Adrenal gland (tissue), 12 donors: ENCODE results near the gene JSRP1. TPM values are rescaled to one million over a fixed set of nuclear protein-coding genes. Genes with fewer than 3 reads are reported as not detected.

Experiments used
- DNase-seq, 7 donors: peaks; one replicate each; pipeline ENCODE4 v3.0.0-alpha.2; 2019 to 2020
- H3K27ac ChIP-seq, 5 donors: fragments of 200-600 bp; sonication (generic) in 4 of 5; 1 replicate in 3 of 5; 2 replicates in 2 of 5; pipeline versions ENCODE4 v1.5.1 to v1.8.0; 2016 to 2020; ENCODE audit warnings: mild to moderate bottlenecking in 1 of 5
- H3K27me3 ChIP-seq: fragments of 200-600 bp; 2 replicates; pipeline ENCODE4 v1.8.0; 2021
- H3K36me3 ChIP-seq, 2 donors: fragments of 200-600 bp; replicated peaks in 1 of 2; 1 replicate in 1 of 2; 2 replicates in 1 of 2; pipeline versions ENCODE4 v1.5.1 to v1.8.0; 2018 to 2022
- H3K4me1 ChIP-seq, 2 donors: fragments of 200-600 bp; replicated peaks in 1 of 2; 1 replicate in 1 of 2; 2 replicates in 1 of 2; pipeline versions ENCODE4 v1.5.1 to v1.8.0; 2018 to 2021
- H3K4me3 ChIP-seq, 4 donors: fragments of 200-600 bp; sonication (generic) in 3 of 4; one replicate each; pipeline ENCODE4 v1.5.1; 2016 to 2018
- H3K9me3 ChIP-seq, 3 donors: fragments of 200-600 bp; sonication (generic) in 1 of 3; replicated peaks in 1 of 3; 1 replicate in 2 of 3; 2 replicates in 1 of 3; pipeline versions ENCODE4 v1.5.1 to v1.8.0; 2016 to 2021
- CTCF ChIP-seq, 6 experiments: fragments of 450-650 bp in 4 of 6; fragments of 200-600 bp in 2 of 6; sonication (generic) in 1 of 6; IDR thresholded peaks; 1 replicate in 5 of 6; 2 replicates in 1 of 6; pipeline versions ENCODE4 v1.5.1 to v1.8.0; 2016 to 2021; ENCODE audit warnings: antibody characterized with exemption in 6 of 6, mild to moderate bottlenecking in 2 of 6, moderate library complexity in 1 of 6
- POLR2A ChIP-seq, 2 donors: fragments of 450-650 bp; IDR thresholded peaks; one replicate each; pipeline ENCODE4 v1.6.1; 2017; ENCODE audit warnings: antibody characterized with exemption in 2 of 2, mild to moderate bottlenecking in 2 of 2, moderate library complexity in 1 of 2
- WGBS, 4 donors: extraction: QIAGEN DNeasy Blood & Tissue Kit in 2 of 4; methylation state at CpG; one replicate each; pipeline versions ENCODE4 v1.1.5 to v1.1.7; 2013 to 2017; 5-methylcytosine and 5-hydroxymethylcytosine counted together
- intact Hi-C, 2 donors: fragments of 100-400 bp; cut with DNase I; formaldehyde crosslinking; loops; one replicate each; pipeline versions ENCODE4 v1.14.1 to v1.15.0; 2022 to 2023
- polyA plus RNA-seq, 3 donors: library from polyadenylated mRNA; stranded (reverse); fragments of 200-250 nt in 2 of 3; fragments of 350-450 nt in 1 of 3; fragmentation: Illumina TruSeq in 1 of 3; extraction: RNeasy Lipid Tissue Mini Kit (QIAGEN cat#74804) in 1 of 3; gene quantifications; one replicate each; pipeline ENCODE4 v1.2.3, GENCODE V29; 2013 to 2014
- total RNA-seq, 9 donors: library from RNA; depleted of rRNA in 4 of 9; stranded (reverse); fragments of >200 nt in 4 of 9; fragments of 120-200 nt in 1 of 9; fragmentation: NEBNext Ultra II Directional in 1 of 9; extraction: Animal tissue kit (Norgen Biotek cat#: 25700) in 1 of 9; gene quantifications; one replicate each; pipeline versions ENCODE4 v1.1.0 to v1.2.4, GENCODE V29; 2013 to 2023
- donor health status: healthy with polysubstance abuse.
- donor health status: Bipolar disorder and iron deficiency.
- donor health status: DM: yes; HTN: yes; CAD: no.
- donor health status: DM: no; HTN: no; CAD: no.
- donor health status: DM: no; HTN: no; CAD: no.
- donor health status: DM: yes; HTN: yes; CAD: no.

The JSRP1 gene
- total and polyA plus RNA-seq, 12 donors = 0.54 to 1.2 (median 0.83) TPM; not detected in 6

GRCh38 chr19:2243274-2244124 lies 12.7 kb downstream of the JSRP1 start:
- intact Hi-C loops = no loop called here
- no peak for DNase-seq
- H3K4me1 ChIP-seq = peaks cover 12 to 25% of the 10 kb centered on the region in 2 donors

DNA sequence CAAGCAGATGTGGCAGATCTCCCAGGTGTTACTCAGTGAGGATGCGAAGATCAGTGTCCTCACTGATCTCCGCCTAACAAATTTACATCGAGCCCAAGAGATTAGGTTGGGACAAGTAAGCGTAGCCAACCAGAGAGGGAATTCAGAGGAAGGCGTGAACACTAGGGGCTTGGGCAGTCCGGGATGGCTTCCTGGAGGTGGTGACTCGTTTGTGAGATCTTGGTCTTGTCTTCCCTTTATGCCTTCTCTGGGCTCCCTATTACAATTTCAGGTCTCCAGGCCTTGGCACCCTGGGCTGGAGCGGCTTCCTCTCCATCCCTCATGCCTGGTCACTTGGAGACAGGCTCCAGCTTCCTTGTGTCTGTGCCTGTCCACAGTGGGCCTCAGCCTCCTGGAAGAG lies 13.4 kb downstream of the JSRP1 start:
- Histone ChIP-seq H3K27me3 (no peaks in the 10 kb centered on the region), H3K4me1 (peaks cover 14 to 32% of the 10 kb centered on the region in 2 donors), H3K9me3 (no peaks in the 10 kb centered on the region), H3K36me3 (peaks cover 0 to 47% of the 10 kb centered on the region in 2 donors), H3K27ac (no peak overlapping the region), H3K4me3 (no peak overlapping the region)
- WGBS, 4 donors = 87 to 94% (median 90%) methylated on average over 6 to 8 of the region's 8 CpGs
- intact Hi-C loops = no loop called here
- no peak for TF ChIP-seq CTCF (IDR thresholded peaks at IDR 0.05)
- no peak for DNase-seq

More at GRCh38 chr19:2243274-2244124, 12.7 kb downstream of the JSRP1 start:
- Histone ChIP-seq H3K4me3 (no peak overlapping the region), H3K27me3 (no peaks in the 10 kb centered on the region), H3K36me3 (peaks cover 0 to 48% of the 10 kb centered on the region in 2 donors), H3K27ac (no peak overlapping the region), H3K9me3 (no peaks in the 10 kb centered on the region)
- TF ChIP-seq CTCF (IDR thresholded peaks at IDR 0.05) = no peak
- TF ChIP-seq POLR2A (IDR thresholded peaks at IDR 0.05) = no peak
- WGBS, 4 donors = 84 to 89% (median 87%) methylated on average over 17 to 32 of the region's 32 CpGs

DNA sequence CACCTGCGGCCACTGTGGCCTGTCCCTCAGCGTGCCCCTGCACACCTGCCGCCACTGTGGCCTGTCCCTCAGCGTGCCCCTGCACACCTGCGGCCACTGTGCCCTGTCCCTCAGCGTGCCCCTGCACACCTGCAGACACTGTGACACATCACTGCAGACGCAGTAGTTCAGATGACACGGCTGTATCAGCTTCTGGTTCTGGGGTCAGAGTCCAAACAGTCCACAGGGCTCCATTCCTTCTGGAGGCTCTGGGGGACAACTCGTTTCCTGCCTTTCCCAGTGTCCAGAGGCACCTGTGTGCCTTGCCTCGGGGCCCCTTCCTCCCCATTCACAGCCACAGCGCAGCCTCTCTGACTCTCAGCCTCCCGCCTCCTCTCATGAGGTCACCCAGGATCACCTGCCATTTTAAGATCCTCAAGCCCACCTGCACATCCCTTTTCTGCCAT lies 14.1 kb downstream of the JSRP1 start:
- WGBS, 4 donors = 85 to 97% (median 90%) methylated on average over 5 to 12 of the region's 12 CpGs
- Histone ChIP-seq H3K36me3 (peaks cover 0 to 40% of the 10 kb centered on the region in 2 donors), H3K4me3 (no peak overlapping the region), H3K4me1 (peaks cover 21 to 38% of the 10 kb centered on the region in 2 donors), H3K9me3 (no peaks in the 10 kb centered on the region), H3K27me3 (no peaks in the 10 kb centered on the region), H3K27ac (no peak overlapping the region)
- intact Hi-C loops = no loop called here
- TF ChIP-seq CTCF (IDR thresholded peaks at IDR 0.05) (no peak), POLR2A (IDR thresholded peaks at IDR 0.05) (no peak)
- DNase-seq = no peak

DNA sequence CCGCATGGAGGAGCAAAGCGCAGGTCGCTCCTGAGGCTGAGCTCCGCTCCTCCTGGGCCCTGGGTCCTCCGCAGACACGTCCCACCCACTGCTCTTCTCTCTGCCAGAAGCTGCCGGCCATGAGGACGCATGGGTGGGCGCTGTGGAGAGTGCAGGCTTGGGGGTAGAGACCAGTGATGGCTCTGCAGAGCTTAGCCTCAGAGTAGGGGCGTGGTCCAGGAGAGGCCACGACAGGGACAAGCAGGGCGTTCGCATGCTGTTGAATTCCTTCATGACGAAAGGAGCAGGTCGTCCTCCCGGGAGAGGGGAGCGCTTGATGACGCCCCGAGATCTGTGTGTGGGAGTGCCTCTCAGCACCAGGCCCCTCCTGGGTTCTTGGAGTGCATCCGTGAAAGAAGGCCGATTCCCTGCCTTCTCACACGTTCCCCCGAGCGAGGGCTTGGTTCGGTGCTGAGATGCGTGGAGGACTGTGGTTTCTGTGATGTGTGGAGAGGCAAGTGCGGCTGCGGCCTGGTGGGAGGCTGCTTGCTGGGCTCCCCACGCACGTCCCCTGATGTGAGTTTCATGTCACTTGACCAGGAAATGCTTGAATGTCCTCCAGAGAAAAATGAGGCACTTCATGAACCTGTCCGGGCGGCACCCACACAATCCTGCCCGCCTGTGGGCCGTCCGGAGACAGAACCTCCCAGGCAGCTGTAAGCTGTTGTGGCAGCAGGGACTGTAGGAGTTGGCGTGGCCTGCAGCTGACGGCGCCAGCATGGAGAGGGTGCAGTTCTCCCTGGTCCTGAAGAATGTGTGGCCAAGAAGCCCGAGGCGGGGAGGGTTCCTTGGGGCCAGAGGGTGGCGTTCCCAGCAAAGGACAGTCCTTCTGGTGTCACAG lies 15.1 kb downstream of the JSRP1 start:
- H3K4me3 ChIP-seq = no peak overlapping the region

More for the DNA sequence above, 15.1 kb downstream of the JSRP1 start:
- H3K27ac ChIP-seq = no peak overlapping the region
- intact Hi-C loops = no loop called here
- peaks cover 21 to 38% of the 10 kb centered on the region in 2 donors for H3K4me1 ChIP-seq
- DNase-seq = no peak
- no peak for TF ChIP-seq POLR2A (IDR thresholded peaks at IDR 0.05)
- TF ChIP-seq CTCF (IDR thresholded peaks at IDR 0.05) = no peak
- peaks cover 0 to 31% of the 10 kb centered on the region in 2 donors for H3K36me3 ChIP-seq
- H3K9me3 ChIP-seq = no peaks in the 10 kb centered on the region
- H3K27me3 ChIP-seq = no peaks in the 10 kb centered on the region
- 86 to 92% (median 87%) methylated on average over 35 to 41 of the region's 41 CpGs for WGBS, 4 donors
